K562 (cell line): Measurements from ENCODE around the gene HLA-DPA1. TPM values are rescaled to one million over a fixed set of nuclear protein-coding genes. Genes with fewer than 3 reads are reported as not detected.
A peak's percentile ranks its signal among the peaks of the same experiment; 100 is the strongest.

Experiments used
- DDX20 ChIP-seq: fragments of 450-650 bp; IDR thresholded peaks from 2 replicates; pipeline ENCODE4 v1.6.1; 2016; ENCODE audit warnings: missing genetic modification characterization, low read depth, mild to moderate bottlenecking, missing compliant biosample characterization, moderate library complexity
- GABPA ChIP-seq: fragments of 200-800 bp; sonication (Bioruptor generic); conservative IDR thresholded peaks from 2 replicates; pipeline ENCODE4 v1.6.1; 2016; ENCODE audit warnings: low read depth, missing genetic modification characterization, missing compliant biosample characterization
- MCM2 ChIP-seq: fragments of 450-650 bp; IDR thresholded peaks from 2 replicates; pipeline ENCODE4 v1.6.1; 2017; ENCODE audit warnings: low read depth, mild to moderate bottlenecking
- NEUROD1 ChIP-seq: fragments of 150-350 bp; IDR thresholded peaks from 2 replicates; pipeline ENCODE4 v1.6.1; 2014; ENCODE audit warnings: borderline replicate concordance, low read length, low read depth; ENCODE audit not compliant: partially characterized antibody
- NFE2 ChIP-seq: IDR thresholded peaks from 2 replicates; pipeline ENCODE4 v1.6.1; 2014; ENCODE audit warnings: antibody characterized with exemption, low read depth
- NR2F6 ChIP-seq: fragments of 450-650 bp; formaldehyde crosslinking; IDR thresholded peaks from 2 replicates; pipeline ENCODE4 v1.4.0; 2020; ENCODE audit warnings: mild to moderate bottlenecking
- ZFP36 ChIP-seq: fragments of 150-350 bp; IDR thresholded peaks from 2 replicates; pipeline ENCODE4 v1.6.1; 2018; ENCODE audit warnings: low read length, low read depth; ENCODE audit not compliant: partially characterized antibody
- ZNF41 ChIP-seq: fragments of 250-450 bp; sonication (Bioruptor Pico); conservative IDR thresholded peaks from 2 replicates; pipeline ENCODE4 v1.4.0; 2020; ENCODE audit warnings: mild to moderate bottlenecking
- polyA plus RNA-seq, 8 experiments: library from polyadenylated mRNA; depleted of rRNA in 4 of 8; stranded (reverse) in 5 of 8; unstranded in 3 of 8; fragments of >200 nt; fragmentation: Nextera tagmentation in 2 of 8; fragmentation: Illumina TruSeq in 1 of 8; extraction: Ambion mirVana in 2 of 8; extraction: Trizol in 1 of 8; gene quantifications; 2 replicates each; pipeline versions ENCODE4 v1.2.1 to v1.2.3, GENCODE V29; 2011 to 2014; ENCODE audit warnings: inconsistent platforms in 1 of 8, missing spikeins in 1 of 8
- total RNA-seq, 7 experiments: library from RNA; depleted of rRNA in 6 of 7; stranded (reverse); fragments of >200 nt in 6 of 7; fragmentation: Illumina TruSeq in 2 of 7; extraction: Trizol in 2 of 7; gene quantifications; 2 replicates each; pipeline versions ENCODE4 v1.2.1 to v1.2.3, GENCODE V29; 2011 to 2021; ENCODE audit warnings: low replicate concordance in 1 of 7
- TF ChIP-seq, protein P1 (sequence below): sonication (generic); formaldehyde crosslinking; IDR thresholded peaks from 2 replicates; pipeline ENCODE4 v1.8.0; 2023; ENCODE audit warnings: mild to moderate bottlenecking, missing genetic modification reagents
- TF ChIP-seq, protein P2 (sequence below), 2 experiments: fragments of 450-650 bp in 1 of 2; IDR thresholded peaks; 2 replicates each; pipeline ENCODE4 v1.6.1; 2011 to 2017; ENCODE audit warnings: low read depth in 2 of 2, antibody characterized with exemption in 1 of 2, borderline replicate concordance in 1 of 2, low read length in 1 of 2, mild to moderate bottlenecking in 1 of 2, mixed read lengths in 1 of 2; ENCODE audit not compliant: control insufficient read depth in 1 of 2
- TF ChIP-seq, protein P3 (sequence below): fragments of 450-650 bp; conservative IDR thresholded peaks from 2 replicates; pipeline ENCODE4 v1.6.1; 2016; ENCODE audit warnings: missing genetic modification characterization, low read depth, mild to moderate bottlenecking, control low read depth, missing compliant biosample characterization
- TF ChIP-seq, protein P4 (sequence below): fragments of 200-400 bp; formaldehyde crosslinking; IDR thresholded peaks from 2 replicates; pipeline ENCODE4 v1.6.1; 2017; ENCODE audit warnings: mild to moderate bottlenecking, low read depth, low read length, moderate library complexity
- TF ChIP-seq, protein P5 (sequence below), 2 experiments: fragments of 450-650 bp; IDR thresholded peaks; 2 replicates each; pipeline ENCODE4 v1.6.1; 2016
- TF ChIP-seq, protein P6 (sequence below): fragments of 450-650 bp; IDR thresholded peaks from 2 replicates; pipeline ENCODE4 v1.6.1; 2016

The HLA-DPA1 gene
- total and polyA plus RNA-seq, 9 of the 15 experiments (the other 6 are each of a cell fraction or from before 2014, with no cell fraction given): 0.23 to 0.93 (median 0.55) TPM

DNA sequence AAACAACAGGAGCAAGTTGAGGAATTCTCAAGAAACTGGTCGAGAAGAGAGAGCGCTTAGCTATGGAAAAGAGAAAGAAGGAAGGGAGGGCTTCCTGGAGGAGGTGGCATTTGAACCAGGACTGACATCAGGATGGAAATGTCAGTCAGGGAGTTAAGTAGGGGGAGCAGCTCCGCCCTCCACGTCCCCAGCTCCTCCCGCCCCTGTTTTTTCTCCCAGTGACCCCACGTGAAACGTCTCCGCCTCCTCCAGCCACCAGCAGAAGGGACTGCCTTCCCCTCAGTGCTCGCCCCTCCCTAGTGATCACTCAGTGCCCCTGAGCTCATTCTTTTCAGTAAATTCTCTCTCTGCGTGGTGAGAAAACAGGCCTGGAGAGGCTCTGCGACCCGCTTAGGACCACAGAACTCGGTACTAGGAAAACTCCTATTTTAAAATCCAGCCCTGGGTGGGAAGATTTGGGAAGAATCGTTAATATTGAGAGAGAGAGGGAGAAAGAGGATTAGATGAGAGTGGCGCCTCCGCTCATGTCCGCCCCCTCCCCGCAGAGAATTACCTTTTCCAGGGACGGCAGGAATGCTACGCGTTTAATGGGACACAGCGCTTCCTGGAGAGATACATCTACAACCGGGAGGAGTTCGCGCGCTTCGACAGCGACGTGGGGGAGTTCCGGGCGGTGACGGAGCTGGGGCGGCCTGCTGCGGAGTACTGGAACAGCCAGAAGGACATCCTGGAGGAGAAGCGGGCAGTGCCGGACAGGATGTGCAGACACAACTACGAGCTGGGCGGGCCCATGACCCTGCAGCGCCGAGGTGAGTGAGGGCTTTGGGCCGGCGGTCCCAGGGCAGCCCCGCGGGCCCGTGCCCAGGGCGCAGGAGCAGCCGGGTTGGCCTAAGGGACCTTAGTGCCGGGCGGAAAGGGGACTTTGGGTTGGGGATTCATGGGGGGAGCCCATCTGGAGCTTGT, 7.0 kb upstream of the HLA-DPA1 start (continued):
- TF ChIP-seq, protein P1, sequence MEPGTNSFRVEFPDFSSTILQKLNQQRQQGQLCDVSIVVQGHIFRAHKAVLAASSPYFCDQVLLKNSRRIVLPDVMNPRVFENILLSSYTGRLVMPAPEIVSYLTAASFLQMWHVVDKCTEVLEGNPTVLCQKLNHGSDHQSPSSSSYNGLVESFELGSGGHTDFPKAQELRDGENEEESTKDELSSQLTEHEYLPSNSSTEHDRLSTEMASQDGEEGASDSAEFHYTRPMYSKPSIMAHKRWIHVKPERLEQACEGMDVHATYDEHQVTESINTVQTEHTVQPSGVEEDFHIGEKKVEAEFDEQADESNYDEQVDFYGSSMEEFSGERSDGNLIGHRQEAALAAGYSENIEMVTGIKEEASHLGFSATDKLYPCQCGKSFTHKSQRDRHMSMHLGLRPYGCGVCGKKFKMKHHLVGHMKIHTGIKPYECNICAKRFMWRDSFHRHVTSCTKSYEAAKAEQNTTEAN: no peak
- TF ChIP-seq, protein P2, sequence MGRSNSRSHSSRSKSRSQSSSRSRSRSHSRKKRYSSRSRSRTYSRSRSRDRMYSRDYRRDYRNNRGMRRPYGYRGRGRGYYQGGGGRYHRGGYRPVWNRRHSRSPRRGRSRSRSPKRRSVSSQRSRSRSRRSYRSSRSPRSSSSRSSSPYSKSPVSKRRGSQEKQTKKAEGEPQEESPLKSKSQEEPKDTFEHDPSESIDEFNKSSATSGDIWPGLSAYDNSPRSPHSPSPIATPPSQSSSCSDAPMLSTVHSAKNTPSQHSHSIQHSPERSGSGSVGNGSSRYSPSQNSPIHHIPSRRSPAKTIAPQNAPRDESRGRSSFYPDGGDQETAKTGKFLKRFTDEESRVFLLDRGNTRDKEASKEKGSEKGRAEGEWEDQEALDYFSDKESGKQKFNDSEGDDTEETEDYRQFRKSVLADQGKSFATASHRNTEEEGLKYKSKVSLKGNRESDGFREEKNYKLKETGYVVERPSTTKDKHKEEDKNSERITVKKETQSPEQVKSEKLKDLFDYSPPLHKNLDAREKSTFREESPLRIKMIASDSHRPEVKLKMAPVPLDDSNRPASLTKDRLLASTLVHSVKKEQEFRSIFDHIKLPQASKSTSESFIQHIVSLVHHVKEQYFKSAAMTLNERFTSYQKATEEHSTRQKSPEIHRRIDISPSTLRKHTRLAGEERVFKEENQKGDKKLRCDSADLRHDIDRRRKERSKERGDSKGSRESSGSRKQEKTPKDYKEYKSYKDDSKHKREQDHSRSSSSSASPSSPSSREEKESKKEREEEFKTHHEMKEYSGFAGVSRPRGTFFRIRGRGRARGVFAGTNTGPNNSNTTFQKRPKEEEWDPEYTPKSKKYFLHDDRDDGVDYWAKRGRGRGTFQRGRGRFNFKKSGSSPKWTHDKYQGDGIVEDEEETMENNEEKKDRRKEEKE (IDR thresholded peaks at IDR 0.05; ENCODE audit: borderline replicate concordance in 1 of 2, control insufficient read depth in 1 of 2, low read depth in 2 of 2, low read length in 1 of 2): no peak
- TF ChIP-seq, protein P3, sequence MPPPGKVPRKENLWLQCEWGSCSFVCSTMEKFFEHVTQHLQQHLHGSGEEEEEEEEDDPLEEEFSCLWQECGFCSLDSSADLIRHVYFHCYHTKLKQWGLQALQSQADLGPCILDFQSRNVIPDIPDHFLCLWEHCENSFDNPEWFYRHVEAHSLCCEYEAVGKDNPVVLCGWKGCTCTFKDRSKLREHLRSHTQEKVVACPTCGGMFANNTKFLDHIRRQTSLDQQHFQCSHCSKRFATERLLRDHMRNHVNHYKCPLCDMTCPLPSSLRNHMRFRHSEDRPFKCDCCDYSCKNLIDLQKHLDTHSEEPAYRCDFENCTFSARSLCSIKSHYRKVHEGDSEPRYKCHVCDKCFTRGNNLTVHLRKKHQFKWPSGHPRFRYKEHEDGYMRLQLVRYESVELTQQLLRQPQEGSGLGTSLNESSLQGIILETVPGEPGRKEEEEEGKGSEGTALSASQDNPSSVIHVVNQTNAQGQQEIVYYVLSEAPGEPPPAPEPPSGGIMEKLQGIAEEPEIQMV (tag): no peak
- TF ChIP-seq, protein P4, sequence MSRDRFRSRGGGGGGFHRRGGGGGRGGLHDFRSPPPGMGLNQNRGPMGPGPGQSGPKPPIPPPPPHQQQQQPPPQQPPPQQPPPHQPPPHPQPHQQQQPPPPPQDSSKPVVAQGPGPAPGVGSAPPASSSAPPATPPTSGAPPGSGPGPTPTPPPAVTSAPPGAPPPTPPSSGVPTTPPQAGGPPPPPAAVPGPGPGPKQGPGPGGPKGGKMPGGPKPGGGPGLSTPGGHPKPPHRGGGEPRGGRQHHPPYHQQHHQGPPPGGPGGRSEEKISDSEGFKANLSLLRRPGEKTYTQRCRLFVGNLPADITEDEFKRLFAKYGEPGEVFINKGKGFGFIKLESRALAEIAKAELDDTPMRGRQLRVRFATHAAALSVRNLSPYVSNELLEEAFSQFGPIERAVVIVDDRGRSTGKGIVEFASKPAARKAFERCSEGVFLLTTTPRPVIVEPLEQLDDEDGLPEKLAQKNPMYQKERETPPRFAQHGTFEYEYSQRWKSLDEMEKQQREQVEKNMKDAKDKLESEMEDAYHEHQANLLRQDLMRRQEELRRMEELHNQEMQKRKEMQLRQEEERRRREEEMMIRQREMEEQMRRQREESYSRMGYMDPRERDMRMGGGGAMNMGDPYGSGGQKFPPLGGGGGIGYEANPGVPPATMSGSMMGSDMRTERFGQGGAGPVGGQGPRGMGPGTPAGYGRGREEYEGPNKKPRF: no peak
- TF ChIP-seq MCM2 (no peak), GABPA (peak; percentile 44; the same call in 1 of the 2 replicates), NFE2 (no peak), NR2F6 (CRISPR knock-in tag) (no peak), NEUROD1 (no peak), ZNF41 (CRISPR knock-in tag) (no peak), ZFP36 (peak; percentile 99), DDX20 (no peak)
- TF ChIP-seq, protein P5, sequence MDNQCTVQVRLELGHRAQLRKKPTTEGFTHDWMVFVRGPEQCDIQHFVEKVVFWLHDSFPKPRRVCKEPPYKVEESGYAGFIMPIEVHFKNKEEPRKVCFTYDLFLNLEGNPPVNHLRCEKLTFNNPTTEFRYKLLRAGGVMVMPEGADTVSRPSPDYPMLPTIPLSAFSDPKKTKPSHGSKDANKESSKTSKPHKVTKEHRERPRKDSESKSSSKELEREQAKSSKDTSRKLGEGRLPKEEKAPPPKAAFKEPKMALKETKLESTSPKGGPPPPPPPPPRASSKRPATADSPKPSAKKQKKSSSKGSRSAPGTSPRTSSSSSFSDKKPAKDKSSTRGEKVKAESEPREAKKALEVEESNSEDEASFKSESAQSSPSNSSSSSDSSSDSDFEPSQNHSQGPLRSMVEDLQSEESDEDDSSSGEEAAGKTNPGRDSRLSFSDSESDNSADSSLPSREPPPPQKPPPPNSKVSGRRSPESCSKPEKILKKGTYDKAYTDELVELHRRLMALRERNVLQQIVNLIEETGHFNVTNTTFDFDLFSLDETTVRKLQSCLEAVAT (IDR thresholded peaks at IDR 0.05): no peak
- TF ChIP-seq, protein P6, sequence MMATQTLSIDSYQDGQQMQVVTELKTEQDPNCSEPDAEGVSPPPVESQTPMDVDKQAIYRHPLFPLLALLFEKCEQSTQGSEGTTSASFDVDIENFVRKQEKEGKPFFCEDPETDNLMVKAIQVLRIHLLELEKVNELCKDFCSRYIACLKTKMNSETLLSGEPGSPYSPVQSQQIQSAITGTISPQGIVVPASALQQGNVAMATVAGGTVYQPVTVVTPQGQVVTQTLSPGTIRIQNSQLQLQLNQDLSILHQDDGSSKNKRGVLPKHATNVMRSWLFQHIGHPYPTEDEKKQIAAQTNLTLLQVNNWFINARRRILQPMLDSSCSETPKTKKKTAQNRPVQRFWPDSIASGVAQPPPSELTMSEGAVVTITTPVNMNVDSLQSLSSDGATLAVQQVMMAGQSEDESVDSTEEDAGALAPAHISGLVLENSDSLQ: peak; percentile 63
